ENCODE measurements around the gene UBE4A.

- TF ChIP-seq ZNF24 (IDR thresholded peaks at IDR 0.05) (no peak), SP1 (CRISPR knock-in tag; IDR thresholded peaks at IDR 0.05) (no peak), TGIF2 (CRISPR knock-in tag; IDR thresholded peaks at IDR 0.05) (no peak), CTCF (IDR thresholded peaks at IDR 0.05 in 2 of 3, conservative IDR thresholded peaks at IDR 0.05 in 1 of 3; ENCODE audit: insufficient read depth in 2 of 3, low read depth in 1 of 3, low read length in 3 of 3) (no peak), RBM17 (IDR thresholded peaks at IDR 0.05; ENCODE audit: borderline replicate concordance, low read depth, low read length) (no peak), REST (IDR thresholded peaks at IDR 0.05; ENCODE audit: borderline replicate concordance) (no peak), REST (CRISPR knock-in tag; IDR thresholded peaks at IDR 0.05; ENCODE audit: low read depth) (no peak), ZBTB43 (CRISPR knock-in tag; IDR thresholded peaks at IDR 0.05) (no peak), RBBP5 (IDR thresholded peaks at IDR 0.05; ENCODE audit: borderline replicate concordance, insufficient read depth, low read length, poor library complexity, severe bottlenecking) (no peak), NR3C1 (CRISPR knock-in tag; IDR thresholded peaks at IDR 0.05) (no peak), JUN (IDR thresholded peaks at IDR 0.05; ENCODE audit: borderline replicate concordance, low read depth, low read length) (no peak), JUN (CRISPR knock-in tag; IDR thresholded peaks at IDR 0.05; ENCODE audit: borderline replicate concordance) (no peak)
Observed at GRCh38 chr11:118341261-118341660, 18.1 kb upstream of the UBE4A start.

Measured in K562 (cell line).